ENCODE results near the gene HOXC6. TPM values are rescaled to one million over a fixed set of nuclear protein-coding genes. Genes with fewer than 3 reads are reported as not detected.

HOXC6 gene
- 0.68 and 0.74 TPM in 2 replicates for polyA plus RNA-seq (2014; cell fraction: cytosol; rRNA removed)
- polyA plus RNA-seq (2014; cell fraction: nucleus; rRNA removed) = 0.87 TPM in 1 of 2 replicates, not detected in the other

DNA sequence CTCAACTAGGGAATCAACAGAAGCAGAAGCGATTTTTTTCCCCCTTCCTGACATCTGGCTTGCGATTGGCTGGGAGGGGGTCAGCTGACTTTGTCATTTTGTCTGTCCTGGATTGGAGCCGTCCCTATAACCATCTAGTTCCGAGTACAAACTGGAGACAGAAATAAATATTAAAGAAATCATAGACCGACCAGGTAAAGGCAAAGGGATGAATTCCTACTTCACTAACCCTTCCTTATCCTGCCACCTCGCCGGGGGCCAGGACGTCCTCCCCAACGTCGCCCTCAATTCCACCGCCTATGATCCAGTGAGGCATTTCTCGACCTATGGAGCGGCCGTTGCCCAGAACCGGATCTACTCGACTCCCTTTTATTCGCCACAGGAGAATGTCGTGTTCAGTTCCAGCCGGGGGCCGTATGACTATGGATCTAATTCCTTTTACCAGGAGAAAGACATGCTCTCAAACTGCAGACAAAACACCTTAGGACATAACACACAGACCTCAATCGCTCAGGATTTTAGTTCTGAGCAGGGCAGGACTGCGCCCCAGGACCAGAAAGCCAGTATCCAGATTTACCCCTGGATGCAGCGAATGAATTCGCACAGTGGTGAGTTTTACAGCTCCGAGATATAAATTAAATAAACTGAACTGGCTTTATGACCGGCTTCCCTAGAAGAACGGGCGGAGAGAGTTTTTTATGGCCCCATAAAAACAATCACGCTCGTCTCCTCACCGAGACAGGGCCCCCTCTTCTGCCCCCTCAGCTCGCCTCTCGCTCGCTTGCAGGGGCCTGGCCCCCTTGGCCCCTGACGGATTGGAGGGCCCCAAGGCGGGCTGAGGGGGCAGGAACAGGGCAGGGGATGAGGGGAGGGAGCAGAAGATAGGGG, at the start of gene HOXC6:
Gene HOXC6 (plus strand): TSS at position 127 of the 888 bp plus-strand sequence. CDS start 82 bp downstream, at position 209.
- no peak for DNase-seq (ENCODE audit: low spot score)

DNA sequence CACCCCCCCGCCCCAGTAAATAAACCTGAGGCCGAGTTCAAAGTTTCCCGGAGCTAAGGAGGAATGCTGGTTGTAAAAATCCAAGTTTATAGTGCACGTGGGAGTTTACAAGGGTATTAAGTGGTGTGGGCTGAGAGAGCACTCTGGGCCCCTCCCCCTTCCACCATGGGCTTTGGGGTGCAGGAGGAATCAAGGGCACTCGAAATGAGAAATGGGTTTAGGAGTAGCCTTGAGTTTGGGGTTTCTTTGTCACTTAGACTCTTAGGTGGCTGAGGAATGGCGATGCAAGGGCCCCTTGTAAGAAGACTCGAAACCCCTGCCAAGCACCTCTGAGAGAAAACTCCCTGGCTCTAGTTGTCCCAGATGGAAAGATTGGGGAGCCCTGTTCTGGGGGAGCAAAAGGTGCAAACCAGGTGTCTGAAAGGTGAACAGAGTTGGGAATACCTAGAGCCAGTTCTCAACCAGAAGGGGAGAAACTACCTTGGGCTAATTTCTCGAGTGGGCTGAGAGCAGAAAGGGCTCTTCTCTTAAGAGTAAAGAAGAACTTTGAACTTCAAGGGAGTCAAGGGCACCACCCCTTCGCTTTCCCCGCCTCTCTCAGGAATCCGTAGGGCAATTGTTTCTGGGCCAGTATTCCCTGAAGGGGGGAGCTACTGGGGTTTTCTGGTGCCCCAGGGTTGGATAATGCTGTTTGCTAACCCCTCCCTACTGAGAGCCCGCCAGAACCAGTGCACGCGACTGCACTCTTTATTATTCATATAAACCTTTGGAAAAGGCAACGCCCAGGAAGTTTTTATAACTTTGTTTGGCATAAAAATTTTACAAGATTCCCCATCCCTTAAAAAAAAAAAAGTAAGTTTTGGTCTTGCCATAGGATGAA, 49.5 kb upstream of the HOXC6 start:
- DNase-seq (ENCODE audit: low spot score) = no peak

DNA sequence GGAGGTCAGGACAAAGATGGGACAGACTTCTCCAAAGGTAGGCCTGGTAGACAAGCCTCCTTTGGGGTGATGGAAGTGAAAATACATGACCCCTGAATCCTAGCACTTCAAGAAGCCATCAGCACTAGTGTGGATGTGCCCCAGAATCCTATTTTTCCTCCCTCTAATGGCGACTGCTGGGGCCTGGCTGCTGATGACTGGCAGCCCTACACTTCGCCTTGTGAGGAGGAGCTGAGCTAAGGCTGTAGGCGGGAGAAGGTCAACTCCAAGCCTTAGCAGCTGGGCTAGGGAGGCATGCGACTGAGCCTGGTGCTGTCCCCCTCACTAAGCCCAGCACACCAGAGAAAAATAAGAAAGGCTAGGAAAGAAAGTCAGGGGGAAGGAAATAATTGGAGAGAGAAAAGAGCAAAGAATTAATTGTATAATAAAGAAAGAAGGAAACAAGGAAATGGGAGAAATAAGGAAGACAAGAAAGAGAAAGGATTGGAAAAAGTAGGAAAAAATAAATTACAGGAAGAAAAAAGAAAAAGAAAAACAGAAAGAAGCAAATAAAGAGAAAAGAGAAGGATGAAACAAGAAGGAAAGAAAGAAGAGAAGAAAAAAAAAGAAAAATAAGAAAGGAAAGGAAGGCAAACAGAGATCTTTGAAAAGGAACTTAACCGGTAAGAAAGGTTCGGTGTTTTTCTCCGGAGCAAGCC, 48.0 kb upstream of the HOXC6 start:
- DNase-seq (ENCODE audit: low spot score) = no peak

DNA sequence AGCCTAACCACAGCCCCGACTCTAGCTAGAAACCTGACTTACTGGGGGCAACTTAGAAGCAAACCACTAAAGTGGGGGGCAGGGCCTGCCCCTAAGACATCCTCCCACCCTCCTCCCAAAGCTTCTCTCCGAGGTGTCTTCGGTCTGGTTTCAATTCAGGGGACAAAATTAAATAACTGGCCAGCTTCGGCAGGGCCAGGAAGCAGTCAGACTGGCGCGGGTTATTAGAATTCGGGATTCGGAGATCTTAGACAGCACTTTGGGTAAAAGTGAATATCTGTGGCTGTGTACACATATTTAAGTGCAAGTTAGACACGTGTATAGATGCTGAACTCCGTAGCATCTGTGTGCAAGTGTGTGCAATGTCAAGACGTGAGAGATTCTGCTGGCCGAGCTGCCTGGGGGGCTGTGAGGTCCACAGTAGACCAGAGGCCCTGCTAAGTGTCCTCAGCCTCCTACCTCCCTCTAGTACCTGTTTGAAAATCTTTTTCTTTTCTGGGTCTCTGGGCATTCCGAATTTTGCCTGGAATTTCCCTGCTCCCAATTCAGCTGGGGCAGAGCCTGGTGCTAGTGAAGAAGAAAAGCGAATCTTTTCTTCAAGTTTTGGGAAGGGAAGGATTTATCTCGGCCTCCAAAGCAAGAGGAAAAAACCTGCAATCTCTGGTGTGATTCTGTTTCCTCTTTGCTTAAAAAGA, 47.3 kb upstream of the HOXC6 start:
- no peak for DNase-seq (ENCODE audit: low spot score)

DNA sequence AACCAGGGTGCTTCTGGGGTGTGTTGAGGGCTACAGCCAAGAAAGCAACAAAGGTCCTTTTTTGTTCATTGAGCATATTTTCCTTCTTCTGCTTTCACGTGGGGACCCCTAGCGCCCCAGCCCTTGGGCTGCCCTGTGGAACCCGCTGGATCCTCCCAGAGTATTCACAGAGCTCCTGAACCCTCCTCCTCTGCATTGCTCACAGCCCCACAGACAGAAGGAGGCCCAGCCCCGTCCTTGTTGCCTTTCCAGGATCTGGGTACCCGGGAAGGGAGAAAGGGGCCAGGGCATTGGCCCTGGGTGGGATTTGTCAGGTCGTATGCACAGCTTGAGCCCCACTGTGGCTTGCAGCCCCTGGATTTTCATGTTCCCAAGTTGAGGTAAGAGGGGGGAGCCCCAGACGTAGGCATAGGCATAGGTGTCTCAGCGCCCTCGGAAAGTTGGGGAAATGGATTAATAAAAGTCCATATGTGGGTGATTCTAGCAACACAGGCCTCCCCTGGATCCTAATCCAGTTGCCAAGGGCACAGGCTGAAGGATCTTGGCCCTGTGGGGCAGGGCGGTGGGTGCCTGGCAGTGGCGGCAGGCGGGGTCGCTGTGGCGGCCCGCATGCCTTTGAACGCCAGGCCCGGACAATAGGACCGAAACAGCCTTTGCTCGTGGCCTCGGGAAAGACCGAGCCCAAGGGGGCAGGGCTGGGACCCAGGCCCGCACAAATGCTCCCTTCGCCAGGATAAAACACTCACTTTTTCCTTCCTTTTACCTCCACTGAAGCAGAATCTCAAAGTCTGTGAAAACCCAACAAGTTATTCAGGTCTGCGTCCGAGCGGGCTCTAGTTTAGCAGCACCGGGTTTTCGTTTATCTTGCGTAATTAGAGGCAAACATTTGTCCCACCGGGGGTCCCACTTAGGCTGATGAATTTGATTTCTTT, 46.3 kb upstream of the HOXC6 start:
- no peak for DNase-seq (ENCODE audit: low spot score)

DNA sequence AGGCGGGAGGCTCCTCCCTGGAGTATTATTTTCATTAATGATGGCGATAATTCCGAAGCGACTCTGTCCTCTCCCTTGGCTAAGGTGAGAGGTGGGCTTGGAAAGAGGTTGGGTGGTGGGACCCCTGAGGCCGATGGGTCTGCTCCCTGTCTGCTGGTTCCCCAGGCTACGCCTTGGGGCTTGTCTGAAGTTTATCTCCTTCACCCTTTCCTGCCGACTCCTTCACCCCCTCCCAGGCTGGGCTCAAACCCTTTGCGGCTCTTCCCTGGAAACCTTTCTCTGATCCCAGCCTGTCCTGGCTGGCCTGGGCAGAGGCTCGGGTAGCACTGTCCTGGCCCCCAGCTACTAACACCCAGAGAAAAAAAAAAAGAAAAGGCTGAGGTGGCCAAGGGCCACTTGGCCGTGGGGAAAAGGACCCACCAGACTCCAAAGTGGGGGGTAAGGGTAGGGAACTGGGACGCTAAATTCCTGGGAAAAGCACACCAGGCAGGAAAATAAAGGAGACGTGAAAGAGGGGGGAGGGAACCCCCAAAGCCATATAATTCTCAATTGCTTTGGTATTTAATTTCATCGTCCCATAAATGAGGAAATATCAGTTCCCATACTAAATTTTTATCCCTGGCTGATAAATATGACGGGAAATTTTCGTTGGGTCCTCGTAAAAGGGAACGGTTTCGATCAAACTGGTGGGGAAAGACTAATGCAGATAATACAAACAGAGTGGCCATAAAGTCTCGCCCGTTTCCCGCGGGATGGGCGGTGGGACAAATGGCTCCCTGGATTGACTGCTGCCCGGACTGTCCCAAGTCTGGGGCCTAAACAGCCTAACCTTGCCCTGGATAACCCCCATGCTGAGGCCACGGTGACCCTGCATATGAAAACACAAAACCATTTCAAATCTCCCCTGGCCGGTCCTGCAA, 45.3 kb upstream of the HOXC6 start:
- DNase-seq (ENCODE audit: low spot score) = no peak

DNA sequence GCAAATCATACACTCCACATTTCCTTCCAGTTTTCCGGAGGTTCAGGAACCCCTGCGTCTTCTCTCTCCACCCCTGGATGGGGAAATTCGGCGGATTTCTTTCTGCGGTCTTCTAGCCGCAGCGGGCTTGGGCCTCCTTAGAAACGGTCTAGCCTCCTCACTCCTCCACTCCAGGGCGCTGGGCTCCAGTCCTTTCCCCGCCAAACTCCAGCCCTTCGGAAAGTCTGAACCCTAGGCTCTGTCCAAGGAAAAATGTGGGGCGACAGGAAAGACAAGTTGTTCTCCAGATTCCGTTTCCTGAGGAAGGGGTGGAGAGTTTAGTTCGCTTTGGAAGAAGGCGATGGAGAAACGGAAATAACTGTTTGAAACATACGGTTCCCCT, 44.7 kb upstream of the HOXC6 start:
- no peak for DNase-seq (ENCODE audit: low spot score)

DNA sequence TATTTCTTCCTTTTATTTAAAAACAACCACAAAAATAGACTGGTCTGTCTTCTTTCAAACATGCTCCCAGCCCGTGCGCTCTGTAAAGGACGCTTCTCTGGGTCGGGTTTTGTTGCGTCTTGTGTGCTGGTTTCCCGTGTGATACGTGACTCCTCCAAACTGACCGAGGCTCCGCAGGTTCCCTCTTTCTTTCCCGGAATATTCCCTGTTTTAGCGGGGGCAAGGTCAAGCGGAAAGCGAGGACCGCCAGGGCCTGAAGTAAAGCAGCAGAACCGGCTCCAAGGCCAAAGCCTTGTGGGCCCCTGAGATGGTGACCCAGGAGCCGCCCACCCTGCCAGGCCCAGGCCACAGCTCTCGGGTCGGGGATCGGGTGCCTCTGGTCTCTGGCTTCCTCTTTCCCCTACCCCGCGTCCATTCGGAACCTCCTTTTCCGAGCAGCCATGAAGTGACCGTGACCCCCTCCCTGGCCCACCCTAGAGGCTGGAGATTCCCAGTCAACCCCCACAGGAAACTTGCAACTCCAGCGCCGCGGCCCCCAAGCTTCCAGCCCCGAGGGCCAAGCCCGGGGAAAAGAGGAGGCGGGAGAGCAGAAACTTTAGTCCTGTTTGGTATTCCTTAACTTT, 44.2 kb upstream of the HOXC6 start:
- no peak for DNase-seq (ENCODE audit: low spot score)

DNA sequence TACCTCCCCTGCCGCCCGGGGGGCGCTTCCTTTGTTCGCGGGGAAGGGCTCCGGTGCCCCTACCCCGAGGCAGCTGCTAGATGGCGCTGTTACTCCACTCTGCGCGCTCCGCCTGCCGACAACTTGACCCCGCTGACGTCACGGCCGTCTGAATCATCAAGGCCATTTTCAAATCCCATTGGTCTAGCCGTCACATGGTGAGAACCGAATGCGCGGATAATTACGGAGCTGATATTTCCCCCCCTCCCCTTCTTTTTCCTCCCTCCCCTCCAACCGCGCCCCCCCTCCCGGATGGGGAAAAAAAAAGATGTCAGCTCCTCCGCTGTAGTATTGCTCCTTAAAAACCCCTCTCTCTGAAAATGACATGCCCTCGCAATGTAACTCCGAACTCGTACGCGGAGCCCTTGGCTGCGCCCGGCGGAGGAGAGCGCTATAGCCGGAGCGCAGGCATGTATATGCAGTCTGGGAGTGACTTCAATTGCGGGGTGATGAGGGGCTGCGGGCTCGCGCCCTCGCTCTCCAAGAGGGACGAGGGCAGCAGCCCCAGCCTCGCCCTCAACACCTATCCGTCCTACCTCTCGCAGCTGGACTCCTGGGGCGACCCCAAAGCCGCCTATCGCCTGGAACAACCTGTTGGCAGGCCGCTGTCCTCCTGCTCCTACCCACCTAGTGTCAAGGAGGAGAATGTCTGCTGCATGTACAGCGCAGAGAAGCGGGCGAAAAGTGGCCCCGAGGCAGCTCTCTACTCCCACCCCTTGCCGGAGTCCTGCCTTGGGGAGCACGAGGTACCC, 43.1 kb upstream of the HOXC6 start, which contains the start of gene HOXC10:
Gene HOXC10 (plus strand): TSS at position 246 of the 791 bp plus-strand sequence. CDS start 114 bp downstream, at position 360.
- DNase-seq (ENCODE audit: low spot score) = peak; percentile 89

DNA sequence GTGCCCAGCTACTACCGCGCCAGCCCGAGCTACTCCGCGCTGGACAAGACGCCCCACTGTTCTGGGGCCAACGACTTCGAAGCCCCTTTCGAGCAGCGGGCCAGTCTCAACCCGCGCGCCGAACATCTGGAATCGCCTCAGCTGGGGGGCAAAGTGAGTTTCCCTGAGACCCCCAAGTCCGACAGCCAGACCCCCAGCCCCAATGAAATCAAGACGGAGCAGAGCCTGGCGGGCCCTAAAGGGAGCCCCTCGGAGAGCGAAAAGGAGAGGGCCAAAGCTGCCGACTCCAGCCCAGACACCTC, 42.6 kb upstream of the HOXC6 start:
- DNase-seq (ENCODE audit: low spot score) = no peak

DNA sequence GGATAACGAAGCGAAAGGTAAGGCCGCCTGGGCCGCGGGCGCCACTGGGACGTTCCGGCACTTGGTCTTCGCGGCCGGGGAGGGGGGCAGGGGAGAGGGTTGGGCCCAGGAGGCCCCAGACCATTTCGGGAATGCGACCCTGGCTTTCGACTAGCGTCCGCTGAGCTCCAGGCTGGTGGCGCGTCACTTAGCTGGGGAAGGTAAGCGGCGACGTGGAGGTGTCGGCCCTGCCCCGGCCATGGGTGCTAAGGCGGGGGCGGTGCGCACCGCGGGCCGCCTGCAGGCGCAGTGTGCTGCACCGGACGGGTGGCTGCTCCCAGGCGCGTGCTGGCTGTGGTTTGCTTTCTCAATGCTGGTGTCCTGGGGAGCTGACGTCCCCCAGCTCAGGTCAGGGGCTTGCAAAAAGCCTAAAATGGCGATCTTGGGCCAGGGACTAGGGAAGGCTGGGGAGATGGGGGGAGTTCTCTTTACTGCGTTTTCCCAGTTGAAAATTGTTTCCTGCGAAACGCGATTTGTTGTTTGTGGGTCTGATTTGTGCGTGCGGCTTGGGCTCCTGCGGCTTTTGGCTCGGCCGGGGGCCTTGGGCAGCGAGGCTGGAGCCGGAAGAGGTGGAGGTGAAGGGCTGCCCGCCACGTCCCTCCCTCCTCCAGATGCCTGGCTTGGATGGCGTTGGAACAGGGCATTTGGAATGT, 42.1 kb upstream of the HOXC6 start:
- DNase-seq (ENCODE audit: low spot score) = no peak

DNA sequence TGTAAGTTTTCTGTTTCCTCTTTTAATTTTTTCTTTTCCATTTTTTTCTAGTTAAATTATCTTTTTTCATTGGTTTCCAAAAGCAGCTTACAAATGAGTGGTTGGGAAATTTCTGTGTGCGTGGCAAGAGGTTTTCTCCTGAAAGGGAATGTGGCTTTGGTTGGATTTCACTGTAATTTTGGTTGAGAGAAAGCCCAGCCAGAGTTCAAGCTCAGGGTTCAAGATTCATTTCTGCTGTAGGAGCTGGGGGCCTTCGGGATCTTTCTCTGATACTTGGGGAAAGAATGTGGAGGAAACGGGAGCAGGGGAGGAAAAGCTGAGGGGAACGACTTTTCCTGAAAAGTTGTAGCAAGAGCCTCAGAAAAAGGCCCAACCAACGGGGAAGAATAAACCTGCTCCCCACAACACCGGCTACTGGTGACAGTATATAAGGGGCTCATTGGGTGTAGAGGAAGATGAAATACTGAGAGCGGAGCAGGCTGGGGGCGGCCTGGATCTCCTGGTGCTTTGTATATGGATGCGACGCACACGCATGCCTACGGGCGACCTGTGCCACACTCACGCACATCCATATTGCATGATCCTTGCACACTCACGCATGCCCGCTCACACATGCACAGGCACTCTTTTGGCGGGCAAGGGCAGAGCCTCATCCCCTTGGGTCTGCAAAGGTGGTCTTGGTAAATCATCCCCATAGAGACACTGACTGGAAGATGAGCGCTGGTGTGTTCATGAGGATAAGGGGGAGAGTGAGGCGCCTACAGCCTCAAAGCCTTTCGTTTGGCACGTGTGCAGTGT, 41.4 kb upstream of the HOXC6 start:
- DNase-seq (ENCODE audit: low spot score) = no peak

DNA sequence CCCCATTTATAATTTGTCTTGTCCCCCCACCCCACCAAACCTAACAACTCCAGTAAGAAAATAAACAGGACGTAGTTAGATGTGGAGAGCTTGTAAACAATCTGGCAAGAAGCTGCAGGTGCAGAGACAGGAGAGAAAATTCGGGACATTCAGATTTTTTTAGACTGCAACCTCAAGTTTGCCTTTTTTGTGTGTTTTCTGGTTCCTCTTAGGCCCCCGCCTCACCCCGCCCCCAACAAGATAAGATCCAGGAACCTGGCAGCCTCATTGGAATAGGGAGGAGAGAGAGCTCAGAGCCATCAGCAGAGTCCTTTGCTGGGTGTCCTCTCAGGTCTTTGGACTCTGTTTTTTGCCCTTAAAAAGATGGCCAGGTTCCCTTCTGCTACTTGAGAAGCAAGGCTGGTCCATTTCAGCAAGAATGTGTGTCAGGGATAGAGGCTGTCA, 40.4 kb upstream of the HOXC6 start:
- DNase-seq (ENCODE audit: low spot score) = no peak

DNA sequence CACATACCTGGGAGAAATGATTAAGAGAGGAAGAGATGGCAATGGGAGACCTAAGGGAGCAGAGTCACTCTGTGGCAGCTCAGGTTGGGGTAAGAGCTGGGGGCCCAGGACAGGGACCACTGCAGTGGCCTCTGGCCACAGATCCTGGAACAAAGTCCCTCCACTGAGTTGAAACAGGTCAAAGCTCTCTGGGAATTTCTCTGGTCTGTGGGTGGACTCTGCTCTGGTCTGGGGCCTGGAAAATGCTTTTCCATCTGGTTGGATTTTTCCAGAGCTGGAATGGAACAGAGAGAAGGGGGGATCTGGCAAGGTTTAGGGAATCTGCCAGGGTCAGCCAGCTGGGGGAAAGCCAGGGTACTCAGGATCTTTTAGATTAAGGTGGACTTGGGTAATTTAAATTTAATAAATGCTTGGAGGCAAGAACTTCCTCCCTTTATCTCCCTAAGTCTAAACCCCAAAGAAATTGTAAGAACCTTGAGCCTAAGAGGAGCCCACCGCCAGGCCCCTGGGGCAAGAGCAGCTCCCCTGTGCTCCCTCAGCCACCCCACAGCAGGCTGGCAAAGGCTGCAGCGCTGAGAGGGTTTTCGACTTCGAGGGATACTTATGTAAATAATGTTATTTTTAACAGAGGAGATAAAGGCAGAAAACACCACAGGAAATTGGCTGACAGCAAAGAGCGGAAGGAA, 39.6 kb upstream of the HOXC6 start:
- DNase-seq (ENCODE audit: low spot score) = no peak

All from SK-N-DZ (cell line).